H1 (cell line): Measurements from ENCODE around the gene AIPL1. TPM values are rescaled to one million over a fixed set of nuclear protein-coding genes. Genes with fewer than 3 reads are reported as not detected.

ENCODE experiments used
- CTCF ChIA-PET: fragments of 300-600 bp; sonication (Branson Sonifier 250); formaldehyde crosslinking; loops from one replicate; lab custom pipeline; 2021; ENCODE audit not compliant: partially characterized antibody; lab: Charles Lee
- POLR2A ChIA-PET: fragments of 300-600 bp; sonication (Branson Sonifier 250); formaldehyde crosslinking; loops from one replicate; lab custom pipeline; 2021; ENCODE audit warnings: inconsistent platforms; ENCODE audit not compliant: partially characterized antibody; lab: Charles Lee
- DNase-seq, 2 experiments: peaks; one replicate each; pipeline versions ENCODE4 v3.0.0 to v3.0.0-alpha.2; 2010 to 2022; ENCODE audit warnings: low spot score in 2 of 2, low read depth in 1 of 2, mixed read lengths in 1 of 2
- FAIRE-seq: peaks from 2 replicates; lab custom pipeline; 2011; peaks lifted over from hg19 to GRCh38; lab: Jason Lieb, UNC
- H2AFZ ChIP-seq: 2 replicates; pipeline ENCODE4 v1.8.1; 2012; ENCODE audit warnings: low read length, inconsistent platforms
- H2AK5ac ChIP-seq: 2 replicates; pipeline ENCODE4 v1.6.1; 2013; ENCODE audit warnings: low read depth, low read length
- H2BK120ac ChIP-seq: replicated peaks from 2 replicates; pipeline ENCODE3; 2013; ENCODE audit warnings: low read depth, low read length, inconsistent platforms
- H2BK12ac ChIP-seq: 2 replicates; pipeline ENCODE4 v1.6.1; 2013; ENCODE audit warnings: low read depth, low read length
- H2BK15ac ChIP-seq: 2 replicates; pipeline ENCODE4 v1.6.1; 2013; ENCODE audit warnings: low read length
- H2BK20ac ChIP-seq: 2 replicates; pipeline ENCODE4 v1.6.1; 2013; ENCODE audit warnings: low read length
- H2BK5ac ChIP-seq: 2 replicates; pipeline ENCODE4 v1.6.1; 2013; ENCODE audit warnings: low read depth, low read length
- H3K14ac ChIP-seq: 2 replicates; pipeline ENCODE4 v1.6.1; 2013; ENCODE audit warnings: inconsistent platforms; ENCODE audit not compliant: insufficient read length
- H3K18ac ChIP-seq: 2 replicates; pipeline ENCODE4 v1.6.1; 2013; ENCODE audit warnings: low read length; ENCODE audit errors: extremely low read depth
- H3K23ac ChIP-seq: 2 replicates; pipeline ENCODE4 v1.6.1; 2013; ENCODE audit warnings: inconsistent platforms; ENCODE audit not compliant: insufficient read length
- H3K23me2 ChIP-seq: 2 replicates; pipeline ENCODE4 v1.6.1; 2013; ENCODE audit warnings: low read depth, low read length
- H3K27ac ChIP-seq: 2 replicates; pipeline ENCODE4 v1.6.1; 2011; ENCODE audit warnings: low read depth, low read length, inconsistent platforms
- H3K27me3 ChIP-seq, 4 experiments: replicated peaks in 1 of 4; 1 replicate in 1 of 4; 2 replicates in 3 of 4; pipeline versions ENCODE4 v1.6.1 to v1.8.1; 2011 to 2013; ENCODE audit warnings: low read length in 3 of 4, mild to moderate bottlenecking in 3 of 4, inconsistent platforms in 2 of 4, mixed read lengths in 2 of 4, moderate library complexity in 1 of 4; ENCODE audit not compliant: control insufficient read depth in 3 of 4, insufficient read depth in 3 of 4; ENCODE audit errors: extremely low read depth in 1 of 4
- H3K36me3 ChIP-seq, 4 experiments: 2 replicates each; pipeline versions ENCODE4 v1.6.1 to v1.8.1; 2011 to 2013; ENCODE audit warnings: mild to moderate bottlenecking in 4 of 4, low read length in 3 of 4, moderate library complexity in 2 of 4, control low read depth in 1 of 4, inconsistent platforms in 1 of 4; ENCODE audit not compliant: insufficient read depth in 4 of 4, control insufficient read depth in 2 of 4
- H3K4ac ChIP-seq: replicated peaks from 2 replicates; pipeline ENCODE3; 2013; ENCODE audit warnings: low read length, low read depth, mixed read lengths, inconsistent platforms; ENCODE audit not compliant: insufficient read length
- H3K4me1 ChIP-seq, 4 experiments: replicated peaks in 1 of 4; 1 replicate in 1 of 4; 2 replicates in 3 of 4; pipeline versions ENCODE4 v1.6.1 to v1.8.1; 2011 to 2013; ENCODE audit warnings: low read length in 3 of 4, inconsistent platforms in 2 of 4, mixed read lengths in 1 of 4; ENCODE audit not compliant: insufficient read depth in 4 of 4, control insufficient read depth in 3 of 4
- H3K4me2 ChIP-seq, 2 experiments: 2 replicates each; pipeline versions ENCODE4 v1.6.1 to v1.8.1; 2011 to 2013; ENCODE audit warnings: low read depth in 2 of 2, low read length in 2 of 2, control low read depth in 1 of 2, inconsistent platforms in 1 of 2, mild to moderate bottlenecking in 1 of 2; ENCODE audit not compliant: insufficient read depth in 1 of 2
- H3K4me3 ChIP-seq, 4 experiments: fragments of 200-600, 300-600 bp in 1 of 4; sonication (generic), shearing (Covaris generic), sonication (Bioruptor Twin) in 1 of 4; 2 replicates each; pipeline versions ENCODE4 v1.5.1 to v1.8.1; 2011 to 2016; ENCODE audit warnings: low read length in 4 of 4, low read depth in 3 of 4, control low read depth in 2 of 4, inconsistent platforms in 2 of 4, mild to moderate bottlenecking in 2 of 4, mixed read lengths in 1 of 4, moderate library complexity in 1 of 4; ENCODE audit not compliant: insufficient read depth in 2 of 4; ENCODE audit errors: extremely low read depth in 1 of 4
- H3K56ac ChIP-seq: replicated peaks from 2 replicates; pipeline ENCODE3; 2013; ENCODE audit warnings: low read depth, mild to moderate bottlenecking, mixed read lengths, low read length, inconsistent platforms; ENCODE audit not compliant: insufficient read length
- H3K79me1 ChIP-seq: 2 replicates; pipeline ENCODE4 v1.6.1; 2013; ENCODE audit warnings: low read depth, low read length, control low read depth
- H3K79me2 ChIP-seq, 2 experiments: 2 replicates each; pipeline versions ENCODE4 v1.6.1 to v1.8.1; 2012 to 2013; ENCODE audit warnings: low read length in 2 of 2, mild to moderate bottlenecking in 2 of 2, inconsistent platforms in 1 of 2; ENCODE audit not compliant: insufficient read depth in 2 of 2, control insufficient read depth in 1 of 2
- H3K9ac ChIP-seq, 4 experiments: replicated peaks in 1 of 4; 1 replicate in 1 of 4; 2 replicates in 3 of 4; pipeline versions ENCODE4 v1.6.1 to v1.8.1; 2011 to 2013; ENCODE audit warnings: low read depth in 3 of 4, low read length in 3 of 4, control low read depth in 2 of 4, mild to moderate bottlenecking in 2 of 4, moderate library complexity in 2 of 4, inconsistent platforms in 1 of 4; ENCODE audit errors: extremely low read depth in 1 of 4
- H3K9me3 ChIP-seq, 2 experiments: 2 replicates each; pipeline versions ENCODE4 v1.6.1 to v1.8.1; 2012 to 2013; ENCODE audit warnings: mild to moderate bottlenecking in 2 of 2, moderate library complexity in 2 of 2, control low read depth in 1 of 2, inconsistent platforms in 1 of 2, low read depth in 1 of 2, low read length in 1 of 2, mixed read lengths in 1 of 2; ENCODE audit not compliant: insufficient read depth in 2 of 2
- H4K20me1 ChIP-seq, 2 experiments: replicated peaks in 1 of 2; 2 replicates each; pipeline versions ENCODE3 to v1.8.1; 2011 to 2013; ENCODE audit warnings: inconsistent platforms in 2 of 2, low read length in 2 of 2, mild to moderate bottlenecking in 1 of 2; ENCODE audit not compliant: insufficient read depth in 2 of 2, control insufficient read depth in 1 of 2
- H4K5ac ChIP-seq: 2 replicates; pipeline ENCODE4 v1.6.1; 2013; ENCODE audit warnings: low read length, low read depth, mixed read lengths, inconsistent platforms; ENCODE audit not compliant: insufficient read length
- H4K8ac ChIP-seq: 2 replicates; pipeline ENCODE4 v1.8.0; 2013; ENCODE audit warnings: mild to moderate bottlenecking, moderate library complexity, low read length, inconsistent platforms; ENCODE audit not compliant: insufficient read depth; ENCODE audit errors: extremely low read depth
- H4K91ac ChIP-seq: replicated peaks from 2 replicates; pipeline ENCODE3; 2013; ENCODE audit warnings: low read length, mixed read lengths, inconsistent platforms; ENCODE audit not compliant: insufficient read length
- BACH1 ChIP-seq: IDR thresholded peaks from 2 replicates; pipeline ENCODE4 v1.6.1; 2012; ENCODE audit warnings: low read length, improper control_type of control experiment
- CBX5 ChIP-seq: fragments of 300-800, 300-1000 bp; sonication (generic); IDR thresholded peaks from 2 replicates; pipeline ENCODE4 v1.7.1; 2016; ENCODE audit warnings: antibody characterized with exemption, low read length, low read depth
- CBX8 ChIP-seq: fragments of 300-800, 300-1000 bp; sonication (generic); IDR thresholded peaks from 2 replicates; pipeline ENCODE4 v1.7.1; 2016; ENCODE audit warnings: low read depth, low read length, borderline replicate concordance
- CHD2 ChIP-seq: IDR thresholded peaks from 2 replicates; pipeline ENCODE4 v1.6.1; 2012; ENCODE audit warnings: low read length, improper control_type of control experiment
- EGR1 ChIP-seq: IDR thresholded peaks from 2 replicates; pipeline ENCODE4 v1.6.1; 2011; ENCODE audit warnings: low read depth, low read length, borderline replicate concordance
- HDAC6 ChIP-seq: IDR thresholded peaks from one replicate; pipeline ENCODE4 v1.7.1; 2012; ENCODE audit warnings: low read depth, mild to moderate bottlenecking, inconsistent platforms, low read length, moderate library complexity
- JUND ChIP-seq: IDR thresholded peaks from 2 replicates; pipeline ENCODE4 v1.6.1; 2011; ENCODE audit warnings: mild to moderate bottlenecking, improper control_type of control experiment, low read length
- KDM1A ChIP-seq: fragments of 200-600, 300-600 bp; sonication (generic); IDR thresholded peaks from 2 replicates; pipeline ENCODE4 v1.7.1; 2016; ENCODE audit warnings: mild to moderate bottlenecking, low read length, borderline replicate concordance
- MAFK ChIP-seq: IDR thresholded peaks from 2 replicates; pipeline ENCODE4 v1.6.1; 2012; ENCODE audit warnings: low read depth, mild to moderate bottlenecking, improper control_type of control experiment, low read length
- NANOG ChIP-seq: IDR thresholded peaks from 2 replicates; pipeline ENCODE4 v1.6.1; 2011; ENCODE audit warnings: low read length, low read depth, mild to moderate bottlenecking, inconsistent platforms; ENCODE audit not compliant: insufficient read depth, poor library complexity, severe bottlenecking
- POLR2A ChIP-seq, 2 experiments: IDR thresholded peaks; 1 replicate in 1 of 2; 2 replicates in 1 of 2; pipeline ENCODE4 v1.6.1; 2011; ENCODE audit warnings: low read depth in 2 of 2, low read length in 2 of 2, mild to moderate bottlenecking in 2 of 2; ENCODE audit errors: control extremely low read depth in 1 of 2
- RXRA ChIP-seq: IDR thresholded peaks from 2 replicates; pipeline ENCODE4 v1.6.1; 2011; ENCODE audit warnings: low read depth, mild to moderate bottlenecking, low read length, moderate library complexity; ENCODE audit not compliant: insufficient read depth
- SAP30 ChIP-seq: fragments of 300-600 bp; sonication (generic); IDR thresholded peaks from 2 replicates; pipeline ENCODE4 v1.7.1; 2012; ENCODE audit warnings: low read length, moderate library complexity, mild to moderate bottlenecking, inconsistent platforms; ENCODE audit not compliant: insufficient read depth, insufficient replicate concordance
- SIN3A ChIP-seq, 2 experiments: IDR thresholded peaks in 1 of 2; conservative IDR thresholded peaks in 1 of 2; 2 replicates each; pipeline ENCODE4 v1.6.1; 2011 to 2012; ENCODE audit warnings: low read length in 2 of 2, improper control_type of control experiment in 1 of 2, low read depth in 1 of 2, mild to moderate bottlenecking in 1 of 2
- TAF1 ChIP-seq: IDR thresholded peaks from 2 replicates; pipeline ENCODE4 v1.6.1; 2011; ENCODE audit warnings: mild to moderate bottlenecking, low read depth, low read length
- TEAD4 ChIP-seq: IDR thresholded peaks from 2 replicates; pipeline ENCODE4 v1.6.1; 2012; ENCODE audit warnings: low read depth, low read length, inconsistent platforms, mixed read lengths
- WGBS, 2 experiments: shearing (Covaris generic) in 1 of 2; methylation state at CpG; one replicate each; pipeline versions ENCODE4 v1.1.6 to v1.1.7; 2013 to 2015; ENCODE audit warnings: low lambda C conversion rate in 2 of 2, mixed read lengths in 2 of 2, inconsistent platforms in 1 of 2, low coverage in 1 of 2, missing lambda C conversion rate in 1 of 2; ENCODE audit not compliant: insufficient replicate concordance in 2 of 2, insufficient coverage in 1 of 2, insufficient read length in 1 of 2; ENCODE audit errors: extremely low coverage in 1 of 2, missing lambda C conversion rate in 1 of 2; 5-methylcytosine and 5-hydroxymethylcytosine counted together
- polyA plus RNA-seq, 7 experiments: library from polyadenylated mRNA; depleted of rRNA in 3 of 7; stranded (reverse) in 5 of 7; unstranded in 2 of 7; fragments of >200 nt in 5 of 7; fragments of 200-250 nt in 2 of 7; gene quantifications; 1 replicate in 5 of 7; 2 replicates in 1 of 7; 4 replicates in 1 of 7; pipeline versions ENCODE4 v1.2.1 to v1.2.3, GENCODE V29; 2011 to 2013; ENCODE audit warnings: missing spikeins in 2 of 7, mixed read lengths in 2 of 7
- total RNA-seq: library from RNA; stranded (reverse); fragmentation: NEBNext Ultra II Directional; extraction: Animal tissue kit (Norgen Biotek cat#: 25700); gene quantifications from 2 replicates; pipeline ENCODE4 v1.2.1, GENCODE V29; 2021

The AIPL1 gene
- total and polyA plus RNA-seq, 2 of the 8 experiments (the other 6 are each of a cell fraction or from before 2014, with no cell fraction given) = 0.56 to 0.71 TPM

DNA sequence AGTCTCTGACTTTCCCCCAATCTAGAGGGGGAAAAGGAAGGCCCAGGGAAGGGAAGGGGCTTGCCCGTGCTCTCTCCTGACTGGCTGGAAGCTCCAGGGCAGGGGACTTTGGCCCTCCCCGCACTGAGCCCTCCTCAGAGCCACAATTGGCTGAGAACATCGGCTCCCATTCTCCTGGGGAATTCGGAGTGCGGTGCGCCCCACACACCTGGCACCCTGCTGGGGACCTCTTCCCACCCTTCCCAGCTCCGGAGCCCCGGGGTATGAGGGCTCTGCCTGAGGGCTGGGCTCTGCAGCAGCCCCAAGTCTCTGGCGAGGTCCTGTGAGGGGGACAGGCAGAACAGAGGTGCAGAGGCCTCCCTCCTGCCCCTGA is 45.4 kb upstream of the AIPL1 start:
- Histone ChIP-seq H3K79me2 (no peaks in the 10 kb centered on the region), H2AK5ac (no peak overlapping the region), H3K18ac (no peak overlapping the region), H3K36me3 (no peaks in the 10 kb centered on the region), H2BK20ac (no peak overlapping the region), H4K5ac (no peak overlapping the region), H3K9ac (no peak overlapping the region), H3K56ac (no peak overlapping the region), H3K23ac (no peak overlapping the region), H3K4me1 (0 out of 7 replicates have a peak, but pooled peaks cover 0 to 2% (median 1%) of the 10 kb centered on the region in 4 experiments), H3K27ac (no peak overlapping the region), H2AFZ (no peak overlapping the region), H4K91ac (no peak overlapping the region), H2BK120ac (no peak overlapping the region), H3K14ac (no peak overlapping the region), H2BK5ac (no peak overlapping the region), H2BK12ac (no peak overlapping the region), H3K27me3 (no peaks in the 10 kb centered on the region), H2BK15ac (no peak overlapping the region), H4K20me1 (no peaks in the 10 kb centered on the region), H3K4me2 (no peak overlapping the region), H3K4ac (no peak overlapping the region), H3K4me3 (no peak overlapping the region), H3K79me1 (no peaks in the 10 kb centered on the region), H3K23me2 (no peaks in the 10 kb centered on the region), H4K8ac (no peak overlapping the region; the same call in 1 of the 2 replicates), H3K9me3 (no peaks in the 10 kb centered on the region)
- POLR2A ChIA-PET = no interaction called here
- CTCF ChIA-PET = interaction anchor here (0.7 to 1.9 kb wide), 8 partner anchors 12 to 126 kb away, joined by 3 to 10 read pairs (median 4); no protein-coding TSS in a partner anchor
- DNase-seq = no peak
- WGBS, 2 experiments = 65% methylated on average over 9 of the region's 9 CpGs; no CpG with 5 or more reads in 1 of the 2 experiments
- no peak for FAIRE-seq
- TF ChIP-seq RXRA (no peak), NANOG (no peak), POLR2A (IDR thresholded peaks at IDR 0.05; ENCODE audit: control extremely low read depth in 1 of 2, low read depth in 2 of 2, low read length in 2 of 2) (no peak), KDM1A (no peak), TAF1 (no peak), BACH1 (no peak), MAFK (no peak), JUND (no peak), HDAC6 (no peak), CBX8 (no peak), CHD2 (no peak), SIN3A (conservative IDR thresholded peaks at IDR 0.05 in 1 of 2, IDR thresholded peaks at IDR 0.05 in 1 of 2; ENCODE audit: low read depth in 1 of 2, low read length in 2 of 2) (no peak), EGR1 (no peak), CBX5 (no peak), SAP30 (no peak), TEAD4 (no peak)
